Activated B cell treated with CpG ODN at 0.5 μM for 24 hours (primary cell): ENCODE data around the gene HPS4. TPM values are rescaled to one million over a fixed set of nuclear protein-coding genes. Genes with fewer than 3 reads are reported as not detected.
"Not testable (repeated sequence)": the region's sequence is repeated elsewhere in the genome, so short reads cannot be mapped to it uniquely, and the experiment has no call there.

ENCODE experiments used
- ATAC-seq: fragments of 200-7000 bp; cut with Tn5 transposase; one replicate; pipeline ENCODE4 v1.10.0; 2021; ENCODE audit warnings: low read depth, mild to moderate bottlenecking, moderate library complexity
- CTCF ChIA-PET: fragments of 350-600 bp; sonication (Branson Sonifier 250); formaldehyde crosslinking; loops from one replicate; lab custom pipeline; 2021; ENCODE audit warnings: antibody characterized with exemption; lab: Charles Lee
- POLR2A ChIA-PET: fragments of 350-600 bp; sonication (Branson Sonifier 250); formaldehyde crosslinking; loops from one replicate; lab custom pipeline; 2021; ENCODE audit warnings: antibody characterized with exemption; lab: Charles Lee
- DNase-seq: peaks from one replicate; pipeline ENCODE4 v3.0.0; 2022
- H3K27ac Mint-ChIP-seq: one replicate; pipeline ENCODE4 v1.8.0; 2020; ENCODE audit warnings: mixed read lengths
- H3K27me3 Mint-ChIP-seq: one replicate; pipeline ENCODE4 v1.8.0; 2021; ENCODE audit warnings: mixed read lengths
- H3K36me3 Mint-ChIP-seq: one replicate; pipeline ENCODE4 v1.8.0; 2021; ENCODE audit warnings: low read depth, mixed read lengths
- H3K4me1 Mint-ChIP-seq: one replicate; pipeline ENCODE4 v1.8.0; 2021; ENCODE audit warnings: mixed read lengths
- H3K4me3 Mint-ChIP-seq: one replicate; pipeline ENCODE4 v1.8.0; 2020; ENCODE audit warnings: mild to moderate bottlenecking, mixed read lengths
- H3K9me3 Mint-ChIP-seq: one replicate; pipeline ENCODE4 v1.8.0; 2020; ENCODE audit warnings: mixed read lengths
- CTCF ChIP-seq: fragments of 200-600 bp; IDR thresholded peaks from one replicate; pipeline ENCODE4 v1.8.0; 2022; ENCODE audit warnings: antibody characterized with exemption, mild to moderate bottlenecking
- intact Hi-C: fragments of 100-400 bp; cut with micrococcal nuclease; formaldehyde crosslinking; loops from one replicate; pipeline ENCODE4 v1.15.1; 2024
- total RNA-seq: library from RNA; stranded (reverse); gene quantifications from 2 replicates; pipeline ENCODE4 v1.2.3, GENCODE V29; 2022

HPS4 gene
- total RNA-seq, 1 donor from 2014 or later, result 51.6 TPM

GRCh38 chr22:26416670-26417276 is 66.8 kb downstream of the HPS4 start:
- no peak for TF ChIP-seq CTCF
- no peak overlapping the region for H3K27ac Mint-ChIP-seq
- H3K9me3 Mint-ChIP-seq, result no peaks in the 10 kb centered on the region
- DNase-seq (no peak), ATAC-seq (no peak)
- ChIA-PET CTCF (interaction anchor here (1.0 kb wide), 1 partner anchor 18 kb away, joined by 3 read pairs; no protein-coding TSS in a partner anchor), POLR2A (no interaction called here)
- no peak overlapping the region for H3K4me3 Mint-ChIP-seq
- no peaks in the 10 kb centered on the region for H3K4me1 Mint-ChIP-seq
- intact Hi-C loops, result no loop called here
- H3K36me3 Mint-ChIP-seq, result no peaks in the 10 kb centered on the region
- peaks cover 26% of the 10 kb centered on the region for H3K27me3 Mint-ChIP-seq

- no peaks in the 10 kb centered on the region for H3K9me3 Mint-ChIP-seq
- peaks cover 26% of the 10 kb centered on the region for H3K27me3 Mint-ChIP-seq
- no peak overlapping the region for H3K27ac Mint-ChIP-seq
- H3K4me1 Mint-ChIP-seq, result no peaks in the 10 kb centered on the region
- no peaks in the 10 kb centered on the region for H3K36me3 Mint-ChIP-seq
- intact Hi-C loops, result no loop called here
- ATAC-seq, result no peak
- DNase-seq, result no peak
- no peak overlapping the region for H3K4me3 Mint-ChIP-seq
- TF ChIP-seq CTCF, result no peak
- ChIA-PET POLR2A (no interaction called here), CTCF (interaction anchor here (1.0 kb wide), 1 partner anchor 18 kb away, joined by 3 read pairs; no protein-coding TSS in a partner anchor)
These were observed 67.3 kb downstream of the HPS4 start for GRCh38 chr22:26416256-26416655.

GRCh38 chr22:26414347-26414746 is 69.2 kb downstream of the HPS4 start:
- no peaks in the 10 kb centered on the region for H3K36me3 Mint-ChIP-seq
- no peak overlapping the region for H3K4me3 Mint-ChIP-seq
- H3K9me3 Mint-ChIP-seq, result no peaks in the 10 kb centered on the region
- TF ChIP-seq CTCF, result no peak
- CTCF ChIA-PET, result interaction anchor here (0.7 kb wide), 1 partner anchor 35 kb away, joined by 3 read pairs; no protein-coding TSS in a partner anchor
- ATAC-seq (no peak), DNase-seq (no peak)
- POLR2A ChIA-PET, result no interaction called here
- H3K4me1 Mint-ChIP-seq, result no peaks in the 10 kb centered on the region
- intact Hi-C loops, result no loop called here
- H3K27ac Mint-ChIP-seq, result no peak overlapping the region
- peaks cover 21% of the 10 kb centered on the region for H3K27me3 Mint-ChIP-seq

GRCh38 chr22:26410386-26410785 is 73.2 kb downstream of the HPS4 start:
- Mint-ChIP-seq H3K27me3 (peaks cover 3% of the 10 kb centered on the region), H3K27ac (no peak overlapping the region), H3K9me3 (no peaks in the 10 kb centered on the region), H3K36me3 (no peaks in the 10 kb centered on the region), H3K4me3 (no peak overlapping the region), H3K4me1 (peaks cover under 1% of the 10 kb centered on the region)
- ATAC-seq, result no peak
- intact Hi-C loops, result no loop called here
- no peak for DNase-seq
- ChIA-PET POLR2A (no interaction called here), CTCF (interaction anchor here (0.6 to 1.9 kb wide), 4 partner anchors 10 to 49 kb away, joined by 3 to 5 read pairs (median 3); no protein-coding TSS in a partner anchor)
- no peak for TF ChIP-seq CTCF

GRCh38 chr22:26409719-26410335 is 73.8 kb downstream of the HPS4 start:
- ChIA-PET CTCF (interaction anchor here (0.6 to 1.9 kb wide), 4 partner anchors 10 to 279 kb away, joined by 3 to 5 read pairs (median 3); no protein-coding TSS in a partner anchor), POLR2A (no interaction called here)
- H3K27ac Mint-ChIP-seq, result no peak overlapping the region
- intact Hi-C loops, result no loop called here
- no peak for TF ChIP-seq CTCF
- peaks cover 6% of the 10 kb centered on the region for H3K4me1 Mint-ChIP-seq
- peaks cover 3% of the 10 kb centered on the region for H3K27me3 Mint-ChIP-seq
- DNase-seq (no peak), ATAC-seq (no peak)
- H3K9me3 Mint-ChIP-seq, result no peaks in the 10 kb centered on the region
- H3K4me3 Mint-ChIP-seq, result no peak overlapping the region
- H3K36me3 Mint-ChIP-seq, result no peaks in the 10 kb centered on the region

GRCh38 chr22:26408562-26409220 is 74.9 kb downstream of the HPS4 start:
- ATAC-seq, intact Hi-C loops, H3K27ac Mint-ChIP-seq, H3K4me3 Mint-ChIP-seq, H3K27me3 Mint-ChIP-seq, POLR2A ChIA-PET, H3K9me3 Mint-ChIP-seq, DNase-seq, H3K36me3 Mint-ChIP-seq: not testable (repeated sequence)
- peaks cover 16% of the 10 kb centered on the region for H3K4me1 Mint-ChIP-seq
- CTCF ChIA-PET, result interaction anchor here (0.6 to 1.6 kb wide), 2 partner anchors 42 to 278 kb away, joined by 3 read pairs; no protein-coding TSS in a partner anchor
